Suprapubic skin (tissue), 4 donors: ENCODE measurements around the gene LRRC73. TPM values are rescaled to one million over a fixed set of nuclear protein-coding genes. Genes with fewer than 3 reads are reported as not detected.

Source experiments
- DNase-seq, 2 donors: peaks; one replicate each; pipeline ENCODE4 v3.0.0-alpha.2; 2019; ENCODE audit warnings: low spot score in 2 of 2
- H3K27ac ChIP-seq: fragments of 200-600 bp; sonication (generic); one replicate; pipeline ENCODE4 v1.5.1; 2019
- H3K27me3 ChIP-seq: fragments of 200-600 bp; sonication (generic); one replicate; pipeline ENCODE4 v1.5.1; 2019
- H3K36me3 ChIP-seq: fragments of 200-600 bp; sonication (generic); one replicate; pipeline ENCODE4 v1.5.1; 2019
- H3K4me1 ChIP-seq: fragments of 200-600 bp; sonication (generic); one replicate; pipeline ENCODE4 v1.5.1; 2019
- H3K4me3 ChIP-seq: fragments of 200-600 bp; sonication (generic); one replicate; pipeline ENCODE4 v1.5.1; 2019; ENCODE audit warnings: mild to moderate bottlenecking
- H3K9me3 ChIP-seq: fragments of 200-600 bp; sonication (generic); one replicate; pipeline ENCODE4 v1.5.1; 2019
- EP300 ChIP-seq: sonication (generic); formaldehyde crosslinking; IDR thresholded peaks from one replicate; pipeline ENCODE4 v1.6.1; 2017; ENCODE audit warnings: antibody characterized with exemption
- POLR2A ChIP-seq, 2 donors: fragments of 450-650 bp; IDR thresholded peaks; one replicate each; pipeline ENCODE4 v1.6.1; 2017; ENCODE audit warnings: antibody characterized with exemption in 2 of 2, mild to moderate bottlenecking in 2 of 2, moderate library complexity in 2 of 2
- POLR2AphosphoS5 ChIP-seq, 3 donors: sonication (generic); formaldehyde crosslinking; IDR thresholded peaks; one replicate each; pipeline ENCODE4 v1.6.1; 2017; ENCODE audit warnings: antibody characterized with exemption in 3 of 3
- WGBS: methylation state at CpG from one replicate; pipeline ENCODE4 v1.1.5; 2018; 5-methylcytosine and 5-hydroxymethylcytosine counted together
- total RNA-seq, 4 donors: library from RNA; depleted of rRNA; stranded (reverse); fragments of >200 nt; gene quantifications; one replicate each; pipeline ENCODE4 v1.1.0, GENCODE V29; 2016
- TF ChIP-seq, protein P1 (sequence below), 2 donors: fragments of 200-600 bp in 1 of 2; fragments of 450-650 bp in 1 of 2; sonication (generic) in 1 of 2; IDR thresholded peaks; one replicate each; pipeline ENCODE4 v1.5.1; 2016 to 2019; ENCODE audit warnings: antibody characterized with exemption in 2 of 2, mild to moderate bottlenecking in 1 of 2, moderate library complexity in 1 of 2

The LRRC73 gene
- total RNA-seq, 4 donors from 2014 or later, result 0.34 to 0.42 TPM; not detected in 2

DNA sequence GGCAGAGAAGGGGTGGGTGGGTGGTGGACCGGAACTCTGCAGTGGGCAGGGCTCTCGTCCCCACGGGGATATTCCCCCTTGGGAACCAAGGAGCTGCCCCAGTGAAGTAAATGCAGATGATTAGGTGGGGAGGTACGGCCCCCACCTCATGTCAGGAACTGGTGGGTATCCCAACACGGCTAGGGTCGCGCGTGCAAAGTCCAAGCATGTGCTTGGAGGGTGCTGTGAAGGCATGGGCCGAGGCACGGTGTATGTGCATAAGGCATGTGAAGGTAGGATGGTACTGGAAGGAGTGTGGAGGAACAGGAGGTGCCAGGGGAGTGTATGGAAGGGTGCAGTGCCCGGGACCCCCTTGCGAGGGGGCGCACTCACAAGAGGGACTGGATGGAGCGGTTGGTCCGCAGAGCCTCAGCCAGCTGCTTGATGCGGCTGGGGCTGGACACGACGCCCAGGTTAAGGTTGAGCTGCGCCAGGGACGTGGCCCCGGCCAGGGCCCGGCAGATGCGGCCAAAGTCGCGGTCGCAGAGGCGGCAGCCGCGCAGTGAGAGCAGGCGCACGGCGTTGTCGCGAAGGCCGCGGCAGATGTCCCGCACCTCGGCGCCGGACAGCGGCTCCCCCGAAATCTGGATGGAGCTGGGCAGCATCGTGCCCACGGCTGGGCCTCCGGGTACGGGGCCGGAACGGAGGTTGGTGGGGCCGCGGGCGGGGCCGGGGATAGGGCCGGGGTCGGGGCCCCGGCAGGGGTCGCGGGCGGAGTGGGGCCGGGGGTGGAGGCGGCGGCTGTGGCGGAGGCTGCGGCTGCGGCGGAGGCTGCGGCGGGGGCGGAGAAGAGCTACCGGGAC is 783 bp downstream of the LRRC73 start:
- H3K4me3 ChIP-seq, result peak overlapping the region; percentile 94
- H3K27me3 ChIP-seq, result no peaks in the 10 kb centered on the region
- H3K4me1 ChIP-seq, result peaks cover 38% of the 10 kb centered on the region
- WGBS, result 34% methylated on average over 14 of the region's 69 CpGs
- DNase-seq, result no peak
- H3K9me3 ChIP-seq, result no peaks in the 10 kb centered on the region
- H3K36me3 ChIP-seq, result peaks cover 49% of the 10 kb centered on the region
- H3K27ac ChIP-seq, result peak overlapping the region; percentile 6
- TF ChIP-seq POLR2AphosphoS5 (IDR thresholded peaks at IDR 0.05) (no peak), EP300 (no peak), POLR2A (IDR thresholded peaks at IDR 0.05) (no peak)
- TF ChIP-seq, protein P1, sequence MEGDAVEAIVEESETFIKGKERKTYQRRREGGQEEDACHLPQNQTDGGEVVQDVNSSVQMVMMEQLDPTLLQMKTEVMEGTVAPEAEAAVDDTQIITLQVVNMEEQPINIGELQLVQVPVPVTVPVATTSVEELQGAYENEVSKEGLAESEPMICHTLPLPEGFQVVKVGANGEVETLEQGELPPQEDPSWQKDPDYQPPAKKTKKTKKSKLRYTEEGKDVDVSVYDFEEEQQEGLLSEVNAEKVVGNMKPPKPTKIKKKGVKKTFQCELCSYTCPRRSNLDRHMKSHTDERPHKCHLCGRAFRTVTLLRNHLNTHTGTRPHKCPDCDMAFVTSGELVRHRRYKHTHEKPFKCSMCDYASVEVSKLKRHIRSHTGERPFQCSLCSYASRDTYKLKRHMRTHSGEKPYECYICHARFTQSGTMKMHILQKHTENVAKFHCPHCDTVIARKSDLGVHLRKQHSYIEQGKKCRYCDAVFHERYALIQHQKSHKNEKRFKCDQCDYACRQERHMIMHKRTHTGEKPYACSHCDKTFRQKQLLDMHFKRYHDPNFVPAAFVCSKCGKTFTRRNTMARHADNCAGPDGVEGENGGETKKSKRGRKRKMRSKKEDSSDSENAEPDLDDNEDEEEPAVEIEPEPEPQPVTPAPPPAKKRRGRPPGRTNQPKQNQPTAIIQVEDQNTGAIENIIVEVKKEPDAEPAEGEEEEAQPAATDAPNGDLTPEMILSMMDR (IDR thresholded peaks at IDR 0.05), result no peak

- H3K27ac ChIP-seq, result no peak overlapping the region
- peaks cover 31% of the 10 kb centered on the region for H3K4me1 ChIP-seq
- H3K27me3 ChIP-seq, result no peaks in the 10 kb centered on the region
- peak overlapping the region; percentile 94 for H3K4me3 ChIP-seq
- no peak for DNase-seq
- no peak for TF ChIP-seq POLR2A (IDR thresholded peaks at IDR 0.05)
- no peak for TF ChIP-seq EP300
- TF ChIP-seq POLR2AphosphoS5 (IDR thresholded peaks at IDR 0.05), result no peak
- TF ChIP-seq, protein P1 (IDR thresholded peaks at IDR 0.05), result no peak
- 66% methylated on average over 8 of the region's 8 CpGs for WGBS
- peaks cover 49% of the 10 kb centered on the region for H3K36me3 ChIP-seq
- no peaks in the 10 kb centered on the region for H3K9me3 ChIP-seq
Measured at GRCh38 chr6:43508481-43509141, 1.5 kb downstream of the LRRC73 start.

- H3K27ac ChIP-seq, result no peak overlapping the region
- peak; percentile 85 to 87 for DNase-seq
- H3K27me3 ChIP-seq, result no peaks in the 10 kb centered on the region
- H3K36me3 ChIP-seq, result peaks cover 48% of the 10 kb centered on the region
- WGBS, result 25% methylated on average over 11 of the region's 14 CpGs
- no peaks in the 10 kb centered on the region for H3K9me3 ChIP-seq
- TF ChIP-seq, protein P1 (IDR thresholded peaks at IDR 0.05), result peak; percentile 93 to 96
- no peak for TF ChIP-seq POLR2AphosphoS5 (IDR thresholded peaks at IDR 0.05)
- no peak for TF ChIP-seq EP300
- TF ChIP-seq POLR2A (IDR thresholded peaks at IDR 0.05), result no peak
- H3K4me1 ChIP-seq, result peaks cover 29% of the 10 kb centered on the region
- no peak overlapping the region for H3K4me3 ChIP-seq
Measured at GRCh38 chr6:43506667-43507471, 3.3 kb downstream of the LRRC73 start.

DNA sequence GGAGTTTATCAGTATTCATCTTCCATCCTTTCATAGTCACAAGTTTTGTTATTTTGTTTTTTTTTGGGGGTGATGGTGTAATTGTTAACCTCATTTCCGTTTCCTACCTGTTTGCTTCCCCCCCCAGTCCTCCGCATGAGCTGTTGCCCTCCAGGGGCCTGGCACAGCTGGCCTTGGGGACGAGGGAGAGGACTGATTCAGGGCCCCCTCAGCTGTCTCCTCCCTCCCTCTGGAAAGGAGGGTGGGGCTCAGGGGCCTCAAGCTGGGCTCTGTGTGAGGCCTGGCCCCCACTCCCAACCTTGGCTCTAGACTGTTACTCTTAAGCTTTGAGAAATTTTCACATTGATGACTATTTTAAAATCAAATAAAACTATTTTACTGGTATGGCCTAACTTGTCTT is 4.0 kb downstream of the LRRC73 start:
- H3K36me3 ChIP-seq, result peaks cover 45% of the 10 kb centered on the region
- no peak overlapping the region for H3K4me3 ChIP-seq
- H3K27ac ChIP-seq, result no peak overlapping the region
- H3K4me1 ChIP-seq, result peaks cover 28% of the 10 kb centered on the region
- no peaks in the 10 kb centered on the region for H3K9me3 ChIP-seq
- TF ChIP-seq EP300, result no peak
- no peak for DNase-seq
- 86% methylated on average over 3 of the region's 3 CpGs for WGBS
- no peaks in the 10 kb centered on the region for H3K27me3 ChIP-seq

- DNase-seq, result no peak
- Histone ChIP-seq H3K4me1 (peaks cover 23% of the 10 kb centered on the region), H3K27me3 (no peaks in the 10 kb centered on the region), H3K9me3 (no peaks in the 10 kb centered on the region), H3K36me3 (peaks cover 46% of the 10 kb centered on the region), H3K4me3 (no peak overlapping the region), H3K27ac (no peak overlapping the region)
- WGBS, result 88% methylated on average over 4 of the region's 6 CpGs
- TF ChIP-seq, protein P1 (IDR thresholded peaks at IDR 0.05), result no peak
- no peak for TF ChIP-seq EP300
- TF ChIP-seq POLR2AphosphoS5 (IDR thresholded peaks at IDR 0.05), result no peak
- TF ChIP-seq POLR2A (IDR thresholded peaks at IDR 0.05), result no peak
Measured at GRCh38 chr6:43505718-43506117, 4.4 kb downstream of the LRRC73 start.
